Endothelial cell (in vitro differentiated cells): Measurements from ENCODE around the gene NLRP9. TPM values are rescaled to one million over a fixed set of nuclear protein-coding genes. Genes with fewer than 3 reads are reported as not detected.
A peak's percentile ranks its signal among the peaks of the same experiment; 100 is the strongest.
"Not testable (repeated sequence)": the region's sequence is repeated elsewhere in the genome, so short reads cannot be mapped to it uniquely, and the experiment has no call there.

Experiments
- DNase-seq: peaks from one replicate; pipeline ENCODE4 v3.0.0; 2021; ENCODE audit warnings: low spot score
- H3K27ac Mint-ChIP-seq: one replicate; pipeline ENCODE4 v1.8.0; 2021; ENCODE audit warnings: mixed read lengths, inconsistent platforms; ENCODE audit not compliant: unreplicated experiment
- H3K27me3 Mint-ChIP-seq: one replicate; pipeline ENCODE4 v1.8.0; 2021; ENCODE audit warnings: mild to moderate bottlenecking, moderate library complexity, mixed read lengths, inconsistent platforms; ENCODE audit not compliant: unreplicated experiment
- H3K36me3 Mint-ChIP-seq: one replicate; pipeline ENCODE4 v1.8.0; 2021; ENCODE audit warnings: mild to moderate bottlenecking, low read depth, mixed read lengths, inconsistent platforms; ENCODE audit not compliant: unreplicated experiment
- H3K4me1 Mint-ChIP-seq: one replicate; pipeline ENCODE4 v1.8.0; 2021; ENCODE audit warnings: mild to moderate bottlenecking, mixed read lengths, inconsistent platforms; ENCODE audit not compliant: unreplicated experiment
- H3K4me3 Mint-ChIP-seq: one replicate; pipeline ENCODE4 v1.8.0; 2021; ENCODE audit warnings: mild to moderate bottlenecking, mixed read lengths, inconsistent platforms; ENCODE audit not compliant: unreplicated experiment
- H3K9me3 Mint-ChIP-seq: one replicate; pipeline ENCODE4 v1.8.0; 2021; ENCODE audit warnings: mixed read lengths, inconsistent platforms; ENCODE audit not compliant: unreplicated experiment
- total RNA-seq: library from RNA; stranded (reverse); fragmentation: NEBNext Ultra II Directional; extraction: Animal tissue kit (Norgen Biotek cat#: 25700); gene quantifications from one replicate; pipeline ENCODE4 v1.2.1, GENCODE V29; 2021; ENCODE audit not compliant: unreplicated experiment
- TF ChIP-seq, protein P1 (sequence below): fragments of 200-600 bp; sonication (generic); IDR thresholded peaks from one replicate; pipeline ENCODE4 v1.5.0; 2021; ENCODE audit warnings: antibody characterized with exemption; ENCODE audit not compliant: unreplicated experiment

The NLRP9 gene
- total RNA-seq, 1 donor from 2014 or later, result not detected

DNA sequence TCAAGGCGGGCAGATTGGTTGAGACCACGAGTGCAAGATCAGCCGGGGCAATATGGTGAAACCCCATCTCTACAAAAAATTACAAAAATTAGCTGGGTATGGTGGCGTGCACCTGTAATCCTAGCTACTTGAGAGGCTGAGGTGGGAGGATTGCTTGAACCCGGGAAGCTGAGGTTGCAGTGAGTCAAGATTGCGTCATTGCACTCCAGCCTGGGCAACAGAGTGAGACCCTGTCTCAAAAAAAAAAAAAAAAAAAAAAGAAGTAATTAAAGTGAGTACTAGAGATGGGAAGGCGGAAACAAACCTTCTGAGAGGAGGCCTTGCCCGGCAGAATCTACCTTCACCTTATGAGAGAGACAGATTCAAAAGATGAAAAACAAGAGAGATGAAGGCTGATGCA, 14.7 kb downstream of the NLRP9 start:
- Mint-ChIP-seq H3K27me3 (peaks cover 5% of the 10 kb centered on the region), H3K4me3 (no peak overlapping the region), H3K4me1 (no peaks in the 10 kb centered on the region), H3K9me3 (peaks cover 48% of the 10 kb centered on the region), H3K36me3 (peaks cover 18% of the 10 kb centered on the region), H3K27ac (no peak overlapping the region)
- no peak for DNase-seq
- TF ChIP-seq, protein P1, sequence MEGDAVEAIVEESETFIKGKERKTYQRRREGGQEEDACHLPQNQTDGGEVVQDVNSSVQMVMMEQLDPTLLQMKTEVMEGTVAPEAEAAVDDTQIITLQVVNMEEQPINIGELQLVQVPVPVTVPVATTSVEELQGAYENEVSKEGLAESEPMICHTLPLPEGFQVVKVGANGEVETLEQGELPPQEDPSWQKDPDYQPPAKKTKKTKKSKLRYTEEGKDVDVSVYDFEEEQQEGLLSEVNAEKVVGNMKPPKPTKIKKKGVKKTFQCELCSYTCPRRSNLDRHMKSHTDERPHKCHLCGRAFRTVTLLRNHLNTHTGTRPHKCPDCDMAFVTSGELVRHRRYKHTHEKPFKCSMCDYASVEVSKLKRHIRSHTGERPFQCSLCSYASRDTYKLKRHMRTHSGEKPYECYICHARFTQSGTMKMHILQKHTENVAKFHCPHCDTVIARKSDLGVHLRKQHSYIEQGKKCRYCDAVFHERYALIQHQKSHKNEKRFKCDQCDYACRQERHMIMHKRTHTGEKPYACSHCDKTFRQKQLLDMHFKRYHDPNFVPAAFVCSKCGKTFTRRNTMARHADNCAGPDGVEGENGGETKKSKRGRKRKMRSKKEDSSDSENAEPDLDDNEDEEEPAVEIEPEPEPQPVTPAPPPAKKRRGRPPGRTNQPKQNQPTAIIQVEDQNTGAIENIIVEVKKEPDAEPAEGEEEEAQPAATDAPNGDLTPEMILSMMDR, result no peak

DNA sequence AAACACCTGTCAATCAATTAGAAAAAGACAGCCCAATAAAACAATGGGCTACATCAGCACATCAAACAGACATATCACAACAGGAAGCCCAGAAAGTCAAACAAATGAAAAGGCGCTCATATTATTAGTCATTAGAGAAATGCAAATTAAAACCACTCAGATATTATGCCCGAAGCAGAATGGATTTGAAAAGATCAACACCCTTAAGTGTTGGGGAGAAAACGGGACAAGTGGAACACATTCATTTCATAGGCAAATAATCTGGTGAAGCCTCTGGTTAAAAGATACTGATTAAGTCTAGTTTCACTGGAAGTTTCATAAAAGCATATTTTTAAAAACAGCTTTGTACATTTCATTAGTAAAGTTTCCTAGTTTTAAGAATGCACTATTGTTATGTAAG, 17.4 kb downstream of the NLRP9 start:
- Mint-ChIP-seq H3K4me3 (no peak overlapping the region), H3K4me1 (no peaks in the 10 kb centered on the region), H3K9me3 (peaks cover 45% of the 10 kb centered on the region)

DNA sequence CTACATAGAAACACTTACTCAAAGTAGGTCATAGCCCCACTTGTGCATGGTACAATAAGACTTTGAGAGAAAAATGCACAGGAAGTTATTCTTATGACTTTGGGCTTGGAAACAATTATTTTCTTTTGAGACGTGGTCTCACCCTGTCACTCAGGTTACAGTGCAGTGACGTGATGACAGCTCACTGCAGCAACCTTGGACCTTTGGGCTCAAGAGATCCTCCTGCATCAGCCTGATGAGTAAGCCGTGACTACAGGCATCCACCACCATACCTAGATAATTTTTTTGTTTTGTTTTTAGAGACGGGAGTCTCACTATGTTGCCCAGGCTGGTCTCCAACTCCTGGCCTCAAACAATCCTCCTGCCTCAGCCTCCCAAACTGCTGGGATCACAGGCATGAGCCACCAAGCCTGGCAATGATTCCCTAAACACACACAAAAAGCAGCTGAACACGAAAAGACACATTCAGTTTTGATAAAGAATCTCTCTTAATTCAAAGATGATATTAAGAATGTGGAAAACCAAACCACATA, 17.9 kb downstream of the NLRP9 start:
- no peak for DNase-seq
- Mint-ChIP-seq H3K27me3 (peaks cover 2% of the 10 kb centered on the region), H3K36me3 (peaks cover 21% of the 10 kb centered on the region), H3K9me3 (peaks cover 41% of the 10 kb centered on the region), H3K27ac (no peak overlapping the region), H3K4me3 (no peak overlapping the region), H3K4me1 (no peaks in the 10 kb centered on the region)
- TF ChIP-seq, protein P1, result no peak

More for the DNA sequence above, 17.4 kb downstream of the NLRP9 start:
- TF ChIP-seq, protein P1, result no peak
- Mint-ChIP-seq H3K36me3 (peaks cover 21% of the 10 kb centered on the region), H3K27ac (no peak overlapping the region), H3K27me3 (peaks cover 4% of the 10 kb centered on the region)
- no peak for DNase-seq

DNA sequence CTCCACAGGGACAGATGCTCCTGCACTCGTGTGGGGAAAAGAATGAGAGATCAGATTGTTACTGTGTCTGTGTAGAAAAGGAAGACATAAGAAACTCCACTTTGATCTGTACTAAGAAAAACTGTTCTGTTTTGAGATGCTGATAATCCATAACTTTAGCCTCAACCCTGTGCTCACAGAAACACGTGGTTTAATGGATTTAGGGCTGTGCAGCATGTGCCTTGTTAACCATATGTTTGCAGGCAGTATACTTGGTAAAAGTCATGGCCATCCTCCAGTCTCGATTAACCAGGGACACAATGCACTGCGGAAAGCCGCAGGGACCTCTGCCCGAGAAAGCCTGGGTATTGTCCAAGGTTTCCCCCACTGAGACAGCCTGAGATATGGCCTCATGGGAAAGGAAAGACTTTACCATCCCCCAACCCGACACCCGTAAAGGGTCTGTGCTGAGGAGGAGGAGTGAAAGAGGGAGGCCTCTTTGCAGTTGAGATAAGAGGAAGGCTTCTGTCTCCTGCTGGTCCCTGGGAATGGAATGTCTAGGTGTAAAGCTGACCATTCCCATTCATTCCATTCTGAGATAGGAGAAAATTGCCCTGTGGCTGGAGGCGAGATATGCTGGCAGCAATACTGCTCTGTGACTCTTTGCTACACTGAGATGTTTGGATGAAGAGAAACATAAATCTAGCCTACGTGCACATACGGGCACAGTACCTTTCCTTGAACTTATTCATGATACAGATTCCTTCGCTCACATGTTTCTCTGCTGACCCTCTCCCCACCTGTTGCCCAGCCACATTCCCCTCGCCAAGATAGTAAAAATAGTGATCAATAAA, 20.1 kb downstream of the NLRP9 start:
- peaks cover 39% of the 10 kb centered on the region for H3K9me3 Mint-ChIP-seq
- H3K36me3 Mint-ChIP-seq, result peaks cover 21% of the 10 kb centered on the region

DNA sequence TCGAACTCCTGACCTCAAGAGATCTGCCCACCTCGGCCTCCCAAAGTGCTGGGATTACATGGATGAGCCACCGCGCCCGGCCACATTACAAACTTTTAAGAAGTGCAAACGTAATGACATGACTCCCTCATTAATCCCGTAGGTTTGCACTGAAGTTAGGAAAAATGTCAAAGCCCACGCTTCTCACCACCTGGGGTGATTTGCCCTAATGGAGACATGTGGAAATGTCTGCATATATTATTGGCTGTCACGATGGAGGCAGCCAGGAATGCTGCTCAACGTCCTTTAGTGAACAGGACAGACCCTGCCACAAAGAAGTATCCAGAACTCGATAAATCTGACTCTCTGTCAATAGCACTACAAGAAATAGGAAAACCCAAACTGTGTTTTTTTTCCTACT, 21.0 kb downstream of the NLRP9 start:
- no peak for DNase-seq
- Mint-ChIP-seq H3K27ac (no peak overlapping the region), H3K27me3 (peaks cover 8% of the 10 kb centered on the region), H3K36me3 (peaks cover 26% of the 10 kb centered on the region), H3K4me3 (peak overlapping the region; percentile 19), H3K9me3 (peaks cover 38% of the 10 kb centered on the region), H3K4me1 (no peaks in the 10 kb centered on the region)
- TF ChIP-seq, protein P1, result no peak

More for the DNA sequence above, 20.1 kb downstream of the NLRP9 start:
- not testable (repeated sequence) for H3K27me3 Mint-ChIP-seq, DNase-seq, H3K4me1 Mint-ChIP-seq, H3K27ac Mint-ChIP-seq, H3K4me3 Mint-ChIP-seq
